ENCODE results near the gene RAX. TPM values are rescaled to one million over a fixed set of nuclear protein-coding genes. Genes with fewer than 3 reads are reported as not detected.

Gene RAX
- total and polyA plus RNA-seq, 2 of the 4 experiments (the other 2 are of a cell fraction), result not detected

GRCh38 chr18:59239642-59240041, 33.6 kb downstream of the RAX start:
- no peaks in the 10 kb centered on the region for H3K9me1 ChIP-seq (ENCODE audit: insufficient read depth, low read length)
- no peak overlapping the region for H3K27ac ChIP-seq (ENCODE audit: insufficient read depth, low read length)
- no peak overlapping the region for H3K18ac ChIP-seq (ENCODE audit: low read depth, low read length)
- H2AFZ ChIP-seq (replicated peaks; ENCODE audit: low read length, poor library complexity), result no peak overlapping the region
- H4K91ac ChIP-seq (ENCODE audit: insufficient read depth, low read depth, low read length), result no peak overlapping the region
- no peaks in the 10 kb centered on the region for H4K20me1 ChIP-seq (ENCODE audit: insufficient read depth, low read length)
- H3K4ac ChIP-seq (ENCODE audit: low read depth, low read length), result no peak overlapping the region
- H2BK15ac ChIP-seq (ENCODE audit: low read depth, low read length), result no peak overlapping the region
- BruUV-seq (replicated peaks), result no TSS peak
- no peak overlapping the region for H3K23ac ChIP-seq (ENCODE audit: low read depth, low read length)
- no peaks in the 10 kb centered on the region for H3K4me1 ChIP-seq (ENCODE audit: control insufficient read depth, insufficient read depth, low read length)
- H2BK20ac ChIP-seq (ENCODE audit: low read depth, low read length), result no peak overlapping the region
- H4K8ac ChIP-seq (ENCODE audit: low read depth in 2 of 2, low read length in 2 of 2), result no peak overlapping the region
- H2AK9ac ChIP-seq (replicated peaks; ENCODE audit: low read depth, low read length, poor library complexity), result no peak overlapping the region
- WGBS, 2 experiments (ENCODE audit: extremely low coverage in 2 of 2, insufficient read length in 1 of 2), result 59% methylated on average over 2 of the region's 4 CpGs; no CpG with 5 or more reads in 1 of the 2 experiments
- intact Hi-C loops (cut with micrococcal nuclease) (loop anchor here (10.0 kb wide), 1 partner anchor 465 kb away; no protein-coding TSS in a partner anchor), in situ Hi-C loops (cut with MboI; ENCODE audit: low sequenced_read_pairs) (no loop called here), dilution Hi-C loops (cut with HindIII; ENCODE audit: low sequenced_read_pairs, unreplicated experiment) (no loop called here)
- TF ChIP-seq CTCF (conservative IDR thresholded peaks at IDR 0.05; ENCODE audit: low read depth, low read length), result no peak
- H3K27me3 ChIP-seq (ENCODE audit: control insufficient read depth, insufficient read depth, low read length), result peaks cover 25% of the 10 kb centered on the region
- no peak overlapping the region for H3K4me3 ChIP-seq (ENCODE audit: insufficient read depth, low read depth, low read length)
- H3K9ac ChIP-seq (ENCODE audit: low read depth, low read length), result no peak overlapping the region
- no peak overlapping the region for H4K5ac ChIP-seq (ENCODE audit: low read depth, low read length)
- H3K4me2 ChIP-seq (ENCODE audit: low read depth, low read length), result no peak overlapping the region
- no peak overlapping the region for H2BK5ac ChIP-seq (ENCODE audit: low read depth, low read length, poor library complexity, severe bottlenecking)
- H3K36me3 ChIP-seq (ENCODE audit: control insufficient read depth, insufficient read depth, low read length), result no peaks in the 10 kb centered on the region
- no peaks in the 10 kb centered on the region for H3K9me3 ChIP-seq (ENCODE audit: control insufficient read depth, insufficient read depth, low read length)
- CTCF ChIA-PET, result no interaction called here
- ATAC-seq (ENCODE audit: low read depth) (no peak), DNase-seq (no peak)
- H3K56ac ChIP-seq (ENCODE audit: extremely low read depth, insufficient read depth, low read length), result no peak overlapping the region
- no peak overlapping the region for H2BK120ac ChIP-seq (ENCODE audit: low read depth, low read length)
- no peaks in the 10 kb centered on the region for H3K79me1 ChIP-seq (ENCODE audit: low read depth in 1 of 2, low read length in 2 of 2)
- H3K14ac ChIP-seq (replicated peaks; ENCODE audit: low read depth, low read length), result no peak overlapping the region
- POLR2A ChIA-PET (ENCODE audit: unreplicated experiment), result no interaction called here
- no peak overlapping the region for H2AK5ac ChIP-seq (ENCODE audit: low read depth, low read length)

All from IMR-90 (cell line).